Activated T-cell treated with anti-CD3 and anti-CD28 coated beads, Interleukin-2, amount 50 U/mL, for 4 hours (primary cell): ENCODE data around the gene SCN9A. TPM values are rescaled to one million over a fixed set of nuclear protein-coding genes. Genes with fewer than 3 reads are reported as not detected.

Experiments used
- ATAC-seq, 2 donors: fragments of 200-7000 bp; cut with Tn5 transposase; one replicate each; pipeline ENCODE4 v1.10.0; 2021
- DNase-seq: peaks from one replicate; pipeline ENCODE4 v3.0.0-alpha.2; 2020
- H3K27me3 Mint-ChIP-seq: one replicate; pipeline ENCODE4 v1.8.0; 2021; ENCODE audit warnings: low read depth, mixed read lengths
- H3K36me3 Mint-ChIP-seq: one replicate; pipeline ENCODE4 v1.8.0; 2022; ENCODE audit warnings: mixed read lengths; ENCODE audit not compliant: insufficient read depth
- H3K4me1 Mint-ChIP-seq: one replicate; pipeline ENCODE4 v1.8.0; 2021; ENCODE audit warnings: low read depth, mixed read lengths
- H3K4me3 Mint-ChIP-seq: one replicate; pipeline ENCODE4 v1.8.0; 2021; ENCODE audit warnings: mild to moderate bottlenecking, moderate library complexity, mixed read lengths
- H3K9me3 Mint-ChIP-seq: one replicate; pipeline ENCODE4 v1.8.0; 2021; ENCODE audit warnings: mixed read lengths
- total RNA-seq, 3 donors: library from RNA; stranded (reverse); gene quantifications; one replicate each; pipeline ENCODE4 v1.2.1, GENCODE V29; 2021

SCN9A gene
- total RNA-seq, 3 donors from 2014 or later: 0.13 TPM; not detected in 2

GRCh38 chr2:166278856-166279255 lies 96.9 kb downstream of the SCN9A start:
- Mint-ChIP-seq H3K9me3 (peaks cover 7% of the 10 kb centered on the region), H3K4me1 (no peaks in the 10 kb centered on the region), H3K27me3 (no peaks in the 10 kb centered on the region), H3K4me3 (no peak overlapping the region), H3K36me3 (no peaks in the 10 kb centered on the region)
- ATAC-seq (no peak), DNase-seq (no peak)

- no peaks in the 10 kb centered on the region for H3K36me3 Mint-ChIP-seq
- H3K4me3 Mint-ChIP-seq: no peak overlapping the region
- no peak for ATAC-seq
- no peaks in the 10 kb centered on the region for H3K27me3 Mint-ChIP-seq
- H3K9me3 Mint-ChIP-seq: peaks cover 8% of the 10 kb centered on the region
- H3K4me1 Mint-ChIP-seq: no peaks in the 10 kb centered on the region
- no peak for DNase-seq
Observed at GRCh38 chr2:166270376-166270775, 105.4 kb downstream of the SCN9A start.

- Mint-ChIP-seq H3K4me3 (no peak overlapping the region), H3K36me3 (no peaks in the 10 kb centered on the region), H3K27me3 (no peaks in the 10 kb centered on the region), H3K4me1 (no peaks in the 10 kb centered on the region), H3K9me3 (peaks cover 4% of the 10 kb centered on the region)
- DNase-seq (no peak), ATAC-seq (no peak)
Observed at GRCh38 chr2:166269322-166269721, 106.4 kb downstream of the SCN9A start.

GRCh38 chr2:166257859-166258258 lies 117.9 kb downstream of the SCN9A start:
- Mint-ChIP-seq H3K4me3 (no peak overlapping the region), H3K36me3 (no peaks in the 10 kb centered on the region), H3K27me3 (no peaks in the 10 kb centered on the region), H3K4me1 (no peaks in the 10 kb centered on the region), H3K9me3 (no peaks in the 10 kb centered on the region)
- DNase-seq (no peak), ATAC-seq (no peak)

- Mint-ChIP-seq H3K36me3 (no peaks in the 10 kb centered on the region), H3K9me3 (no peaks in the 10 kb centered on the region), H3K4me3 (no peak overlapping the region), H3K4me1 (no peaks in the 10 kb centered on the region), H3K27me3 (no peaks in the 10 kb centered on the region)
- ATAC-seq (no peak), DNase-seq (no peak)
Observed at GRCh38 chr2:166256896-166257295, 118.8 kb downstream of the SCN9A start.

GRCh38 chr2:166249318-166249717 lies 126.4 kb downstream of the SCN9A start:
- no peak for DNase-seq
- no peaks in the 10 kb centered on the region for H3K27me3 Mint-ChIP-seq

GRCh38 chr2:166246901-166247300 lies 128.8 kb downstream of the SCN9A start:
- Mint-ChIP-seq H3K4me1 (no peaks in the 10 kb centered on the region), H3K9me3 (peaks cover 3% of the 10 kb centered on the region), H3K36me3 (no peaks in the 10 kb centered on the region), H3K27me3 (no peaks in the 10 kb centered on the region), H3K4me3 (no peak overlapping the region)
- ATAC-seq (no peak), DNase-seq (no peak)

More at GRCh38 chr2:166249318-166249717, 126.4 kb downstream of the SCN9A start:
- ATAC-seq: no peak
- H3K9me3 Mint-ChIP-seq: peaks cover 3% of the 10 kb centered on the region
- no peaks in the 10 kb centered on the region for H3K4me1 Mint-ChIP-seq
- H3K4me3 Mint-ChIP-seq: no peak overlapping the region
- H3K36me3 Mint-ChIP-seq: no peaks in the 10 kb centered on the region

- Mint-ChIP-seq H3K4me3 (no peak overlapping the region), H3K27me3 (no peaks in the 10 kb centered on the region), H3K4me1 (no peaks in the 10 kb centered on the region), H3K9me3 (peaks cover 3% of the 10 kb centered on the region), H3K36me3 (no peaks in the 10 kb centered on the region)
- DNase-seq (no peak), ATAC-seq (no peak)
Observed at GRCh38 chr2:166242309-166242708, 133.4 kb downstream of the SCN9A start.

- Mint-ChIP-seq H3K27me3 (no peaks in the 10 kb centered on the region), H3K9me3 (peaks cover 3% of the 10 kb centered on the region), H3K36me3 (no peaks in the 10 kb centered on the region), H3K4me1 (no peaks in the 10 kb centered on the region), H3K4me3 (no peak overlapping the region)
- ATAC-seq (no peak), DNase-seq (no peak)
Observed at GRCh38 chr2:166240387-166241313, 135.1 kb downstream of the SCN9A start.

GRCh38 chr2:166239548-166239947 lies 136.2 kb downstream of the SCN9A start:
- Mint-ChIP-seq H3K27me3 (no peaks in the 10 kb centered on the region), H3K36me3 (no peaks in the 10 kb centered on the region), H3K9me3 (peaks cover 2% of the 10 kb centered on the region), H3K4me1 (no peaks in the 10 kb centered on the region), H3K4me3 (no peak overlapping the region)
- no peak for DNase-seq
- ATAC-seq: no peak

GRCh38 chr2:166238176-166238575 lies 137.6 kb downstream of the SCN9A start:
- Mint-ChIP-seq H3K4me1 (no peaks in the 10 kb centered on the region), H3K4me3 (no peak overlapping the region), H3K27me3 (no peaks in the 10 kb centered on the region), H3K36me3 (no peaks in the 10 kb centered on the region), H3K9me3 (no peaks in the 10 kb centered on the region)
- no peak for DNase-seq
- ATAC-seq: no peak

GRCh38 chr2:166234112-166234846 lies 141.5 kb downstream of the SCN9A start:
- H3K4me1 Mint-ChIP-seq: no peaks in the 10 kb centered on the region
- H3K36me3 Mint-ChIP-seq: no peaks in the 10 kb centered on the region
- DNase-seq: no peak
- H3K27me3 Mint-ChIP-seq: peaks cover 1% of the 10 kb centered on the region
- no peak overlapping the region for H3K4me3 Mint-ChIP-seq
- no peaks in the 10 kb centered on the region for H3K9me3 Mint-ChIP-seq
- no peak for ATAC-seq

GRCh38 chr2:166233244-166233643 lies 142.5 kb downstream of the SCN9A start:
- DNase-seq (no peak), ATAC-seq (no peak)
- H3K36me3 Mint-ChIP-seq: no peaks in the 10 kb centered on the region
- no peaks in the 10 kb centered on the region for H3K9me3 Mint-ChIP-seq
- H3K4me3 Mint-ChIP-seq: no peak overlapping the region
- H3K27me3 Mint-ChIP-seq: peaks cover 1% of the 10 kb centered on the region
- no peaks in the 10 kb centered on the region for H3K4me1 Mint-ChIP-seq

- ATAC-seq: no peak
- DNase-seq: no peak
- no peak overlapping the region for H3K4me3 Mint-ChIP-seq
- peaks cover 1% of the 10 kb centered on the region for H3K27me3 Mint-ChIP-seq
- no peaks in the 10 kb centered on the region for H3K9me3 Mint-ChIP-seq
- H3K36me3 Mint-ChIP-seq: no peaks in the 10 kb centered on the region
- no peaks in the 10 kb centered on the region for H3K4me1 Mint-ChIP-seq
Observed at GRCh38 chr2:166230724-166231070, 145.0 kb downstream of the SCN9A start.
